K562 (cell line): ENCODE results near the gene BCAS1.

Experiments used
- CTCF ChIP-seq, 3 experiments: IDR thresholded peaks in 2 of 3; conservative IDR thresholded peaks in 1 of 3; 2 replicates each; pipeline ENCODE4 v1.5.1; 2011 to 2012; ENCODE audit warnings: low read length in 3 of 3, mild to moderate bottlenecking in 3 of 3, control low read depth in 2 of 3, improper control_type of control experiment in 1 of 3, inconsistent platforms in 1 of 3, low read depth in 1 of 3, mixed read lengths in 1 of 3, moderate library complexity in 1 of 3; ENCODE audit not compliant: insufficient read depth in 2 of 3
- HIVEP1 ChIP-seq: fragments of 250-450 bp; sonication (Bioruptor Pico); IDR thresholded peaks from 2 replicates; pipeline ENCODE4 v1.4.0; 2020; ENCODE audit warnings: mild to moderate bottlenecking
- JUN ChIP-seq, 2 experiments: sonication (generic) in 1 of 2; formaldehyde crosslinking in 1 of 2; IDR thresholded peaks; 2 replicates each; pipeline versions ENCODE4 v1.6.1 to v1.8.0; 2012 to 2022; ENCODE audit warnings: borderline replicate concordance in 2 of 2, mild to moderate bottlenecking in 2 of 2, improper control_type of control experiment in 1 of 2, low read depth in 1 of 2, low read length in 1 of 2, missing genetic modification reagents in 1 of 2
- TF ChIP-seq, protein P1 (sequence below): fragments of 250-450 bp; sonication (Bioruptor Pico); IDR thresholded peaks from 2 replicates; pipeline ENCODE4 v1.9.0; 2021; ENCODE audit warnings: mild to moderate bottlenecking

DNA sequence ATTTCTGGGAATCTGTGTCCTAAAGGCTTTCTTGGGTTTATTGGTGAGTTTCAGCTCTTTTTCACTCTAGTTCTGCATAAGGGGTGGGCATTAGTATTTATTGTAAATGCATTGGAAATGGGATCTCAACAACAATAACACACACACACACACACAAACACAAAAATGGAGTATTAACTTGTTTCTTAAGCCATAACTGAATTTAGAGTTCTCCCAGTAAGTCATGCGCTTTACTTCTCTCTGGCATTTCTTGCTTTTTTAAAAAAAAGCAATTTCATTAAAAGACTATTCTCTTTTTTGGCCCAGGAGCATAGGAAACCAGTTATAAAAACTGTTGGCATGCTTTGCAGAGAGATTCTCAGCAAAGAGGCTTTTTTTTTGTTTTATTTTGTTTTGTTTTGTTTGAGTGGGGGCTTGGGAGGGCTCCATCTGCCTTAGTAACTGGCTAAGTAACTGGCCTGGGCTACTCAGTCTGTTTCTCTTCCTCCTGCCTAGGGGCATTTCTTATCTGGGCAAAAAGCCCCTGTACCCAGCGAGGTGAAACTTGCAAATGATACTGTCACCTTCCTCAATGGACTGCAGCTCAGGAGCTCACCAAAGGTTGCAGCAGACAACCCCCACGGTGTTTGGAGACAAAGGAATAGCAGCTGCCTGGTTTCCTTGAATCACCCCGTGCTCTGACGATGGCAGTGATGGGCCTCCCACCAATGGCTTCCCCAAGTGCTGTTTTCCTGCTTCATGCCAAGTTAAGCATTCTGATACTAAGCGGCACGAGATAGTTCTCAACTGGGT is 128.5 kb downstream of the BCAS1 start:
- TF ChIP-seq, protein P1, sequence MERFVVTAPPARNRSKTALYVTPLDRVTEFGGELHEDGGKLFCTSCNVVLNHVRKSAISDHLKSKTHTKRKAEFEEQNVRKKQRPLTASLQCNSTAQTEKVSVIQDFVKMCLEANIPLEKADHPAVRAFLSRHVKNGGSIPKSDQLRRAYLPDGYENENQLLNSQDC = no peak
- no peak for TF ChIP-seq JUN (IDR thresholded peaks at IDR 0.05; ENCODE audit: borderline replicate concordance, low read depth, low read length)
- no peak for TF ChIP-seq JUN (CRISPR knock-in tag; IDR thresholded peaks at IDR 0.05; ENCODE audit: borderline replicate concordance)
- TF ChIP-seq HIVEP1 (CRISPR knock-in tag) = no peak
- TF ChIP-seq CTCF (IDR thresholded peaks at IDR 0.05 in 2 of 3, conservative IDR thresholded peaks at IDR 0.05 in 1 of 3; ENCODE audit: insufficient read depth in 2 of 3, low read depth in 1 of 3, low read length in 3 of 3) = no peak
